A673 (cell line): ENCODE measurements around the gene ZNF213.

Experiments used
- EZH2 ChIP-seq: fragments of 200-600 bp; sonication (generic); IDR thresholded peaks from 2 replicates; pipeline ENCODE4 v1.6.1; 2017; ENCODE audit warnings: borderline replicate concordance, low read depth, mild to moderate bottlenecking, mixed read lengths, antibody characterized with exemption, low read length; ENCODE audit not compliant: poor library complexity, severe bottlenecking
- TF ChIP-seq, protein P1 (sequence below): fragments of 300-800, 200-600 bp; sonication (generic); conservative IDR thresholded peaks from 2 replicates; pipeline ENCODE4 v1.5.1; 2017; ENCODE audit warnings: low read depth, mild to moderate bottlenecking, antibody characterized with exemption, low read length, moderate library complexity, mixed read lengths

DNA sequence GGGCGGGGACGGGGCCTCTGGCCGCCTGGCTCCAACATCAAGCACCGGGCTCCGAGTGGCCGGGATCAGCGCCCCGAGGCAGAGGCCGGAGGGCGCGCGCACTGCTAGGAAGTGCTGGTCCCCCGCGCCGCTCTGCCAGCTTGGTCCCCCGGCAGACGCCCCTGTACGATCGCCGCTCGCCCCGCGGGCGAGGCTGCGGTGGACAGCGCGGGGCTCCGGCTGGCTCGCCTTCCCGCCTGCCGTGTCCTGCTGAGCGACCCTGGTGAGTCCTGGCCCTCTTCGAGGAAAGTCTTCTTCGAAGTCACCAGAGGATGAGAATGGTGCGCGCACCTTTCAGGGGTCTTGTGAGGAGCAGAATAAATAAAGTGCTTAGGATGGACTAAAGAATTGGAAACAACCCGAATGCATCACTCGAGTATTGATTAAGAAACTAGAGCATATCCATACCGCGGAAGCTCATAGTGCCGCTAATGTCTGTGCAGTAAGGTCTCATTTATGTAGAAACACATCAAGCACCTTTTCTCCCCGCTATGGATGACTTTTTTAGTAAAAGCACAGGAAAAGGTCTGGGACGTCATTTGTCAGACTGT, 392 bp downstream of the ZNF213 start:
- TF ChIP-seq, protein P1, sequence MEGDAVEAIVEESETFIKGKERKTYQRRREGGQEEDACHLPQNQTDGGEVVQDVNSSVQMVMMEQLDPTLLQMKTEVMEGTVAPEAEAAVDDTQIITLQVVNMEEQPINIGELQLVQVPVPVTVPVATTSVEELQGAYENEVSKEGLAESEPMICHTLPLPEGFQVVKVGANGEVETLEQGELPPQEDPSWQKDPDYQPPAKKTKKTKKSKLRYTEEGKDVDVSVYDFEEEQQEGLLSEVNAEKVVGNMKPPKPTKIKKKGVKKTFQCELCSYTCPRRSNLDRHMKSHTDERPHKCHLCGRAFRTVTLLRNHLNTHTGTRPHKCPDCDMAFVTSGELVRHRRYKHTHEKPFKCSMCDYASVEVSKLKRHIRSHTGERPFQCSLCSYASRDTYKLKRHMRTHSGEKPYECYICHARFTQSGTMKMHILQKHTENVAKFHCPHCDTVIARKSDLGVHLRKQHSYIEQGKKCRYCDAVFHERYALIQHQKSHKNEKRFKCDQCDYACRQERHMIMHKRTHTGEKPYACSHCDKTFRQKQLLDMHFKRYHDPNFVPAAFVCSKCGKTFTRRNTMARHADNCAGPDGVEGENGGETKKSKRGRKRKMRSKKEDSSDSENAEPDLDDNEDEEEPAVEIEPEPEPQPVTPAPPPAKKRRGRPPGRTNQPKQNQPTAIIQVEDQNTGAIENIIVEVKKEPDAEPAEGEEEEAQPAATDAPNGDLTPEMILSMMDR, result no peak
- TF ChIP-seq EZH2, result no peak
